HG03460 (cell line): ENCODE data around the gene TAS2R9.
"Not testable (repeated sequence)": the region's sequence is repeated elsewhere in the genome, so short reads cannot be mapped to it uniquely, and the experiment has no call there.

Source experiments
- ATAC-seq: cut with Tn5 transposase; IDR thresholded peaks from one replicate; pipeline ENCODE4 v1.9.1; 2021; ENCODE audit not compliant: unreplicated experiment

Gene TAS2R9, protein sequence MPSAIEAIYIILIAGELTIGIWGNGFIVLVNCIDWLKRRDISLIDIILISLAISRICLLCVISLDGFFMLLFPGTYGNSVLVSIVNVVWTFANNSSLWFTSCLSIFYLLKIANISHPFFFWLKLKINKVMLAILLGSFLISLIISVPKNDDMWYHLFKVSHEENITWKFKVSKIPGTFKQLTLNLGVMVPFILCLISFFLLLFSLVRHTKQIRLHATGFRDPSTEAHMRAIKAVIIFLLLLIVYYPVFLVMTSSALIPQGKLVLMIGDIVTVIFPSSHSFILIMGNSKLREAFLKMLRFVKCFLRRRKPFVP

GRCh38 chr12:10810068-10810467 is at the start of gene TAS2R9:
TAS2R9 (minus strand) TSS chr12:10810168; CDS start chr12:10810075, 93 bp downstream.
- ATAC-seq: no peak

GRCh38 chr12:10855807-10856206 is 45.8 kb upstream of the TAS2R9 start:
- ATAC-seq: no peak

GRCh38 chr12:10853776-10854175 is 43.8 kb upstream of the TAS2R9 start:
- ATAC-seq: no peak

GRCh38 chr12:10851243-10851858 is 41.4 kb upstream of the TAS2R9 start:
- no peak for ATAC-seq

GRCh38 chr12:10849425-10849878 is 39.5 kb upstream of the TAS2R9 start, which contains the start of gene PRR4:
PRR4 (minus strand) TSS chr12:10849475; CDS start chr12:10849437, 38 bp downstream.
- no peak for ATAC-seq

- ATAC-seq: no peak
These were observed 37.8 kb upstream of the TAS2R9 start for GRCh38 chr12:10847744-10848143.

DNA sequence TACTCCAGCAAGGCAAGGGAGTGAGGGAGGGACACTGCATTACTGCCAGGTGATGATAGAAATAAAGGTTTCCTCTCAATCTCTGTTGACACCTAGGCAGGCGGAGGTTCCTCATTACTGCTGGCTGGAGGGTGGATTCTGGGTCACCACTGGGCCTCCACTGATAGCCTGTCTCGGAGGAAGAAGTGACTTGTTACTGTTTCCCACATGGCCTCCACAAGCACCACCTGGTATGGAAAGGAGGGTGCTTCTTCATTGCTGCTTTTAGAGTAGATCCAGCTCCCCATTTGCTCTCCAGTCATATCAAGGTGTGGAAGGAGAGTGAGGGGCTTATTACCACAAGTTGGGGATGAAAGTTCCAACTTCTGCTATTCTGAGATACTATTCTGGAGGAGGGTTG is 32.9 kb upstream of the TAS2R9 start:
- no peak for ATAC-seq

GRCh38 chr12:10838461-10838860 is 28.5 kb upstream of the TAS2R9 start:
- ATAC-seq: no peak

- no peak for ATAC-seq
These were observed 20.0 kb upstream of the TAS2R9 start for GRCh38 chr12:10829994-10830393.

- no peak for ATAC-seq
These were observed 16.3 kb upstream of the TAS2R9 start, which contains the start of gene TAS2R10 for GRCh38 chr12:10826258-10826657. TAS2R10 (minus strand) TSS chr12:10826358; CDS start chr12:10826269, 89 bp downstream.

- no peak for ATAC-seq
These were observed 15.0 kb upstream of the TAS2R9 start for GRCh38 chr12:10824957-10825356.

- ATAC-seq: no peak
These were observed 2.0 kb upstream of the TAS2R9 start for GRCh38 chr12:10811883-10812536.

GRCh38 chr12:10807186-10807585 is 2.8 kb downstream of the TAS2R9 start, which contains the start of gene TAS2R8:
TAS2R8 (minus strand) TSS chr12:10807286; CDS start chr12:10806980, 306 bp downstream.
- ATAC-seq: no peak

- no peak for ATAC-seq
These were observed 7.4 kb downstream of the TAS2R9 start, which contains the start of gene TAS2R7 for GRCh38 chr12:10802587-10802986. TAS2R7 (minus strand) TSS chr12:10802627; CDS start chr12:10802570, 57 bp downstream.

DNA sequence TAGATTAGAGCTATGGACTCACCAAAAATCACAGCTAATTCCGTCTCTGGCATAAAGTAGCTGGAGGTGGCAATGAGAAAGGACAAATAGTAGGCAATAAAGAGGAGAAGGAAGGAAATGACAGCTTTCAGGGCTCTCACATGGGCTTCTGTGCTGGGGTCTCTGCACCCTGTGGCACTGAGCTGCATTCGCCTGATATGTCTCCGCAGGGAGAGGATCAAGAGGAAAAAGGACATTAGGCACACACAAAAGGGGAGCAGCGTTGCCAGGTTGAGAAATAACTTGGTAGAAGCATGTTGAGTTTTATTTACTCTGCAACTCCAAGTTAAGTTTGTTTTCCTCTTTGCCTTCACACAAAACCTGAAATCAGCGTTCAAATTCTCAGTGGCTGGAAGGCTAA is 8.2 kb downstream of the TAS2R9 start:
- ATAC-seq: no peak

GRCh38 chr12:10794222-10794621 is 15.7 kb downstream of the TAS2R9 start:
- ATAC-seq: no peak

- ATAC-seq: not testable (repeated sequence)
These were observed 18.2 kb downstream of the TAS2R9 start for GRCh38 chr12:10791769-10792168.

GRCh38 chr12:10783252-10783651 is 26.7 kb downstream of the TAS2R9 start:
- no peak for ATAC-seq

- no peak for ATAC-seq
These were observed 30.9 kb downstream of the TAS2R9 start for GRCh38 chr12:10779103-10779502.

- ATAC-seq: no peak
These were observed 38.7 kb downstream of the TAS2R9 start for GRCh38 chr12:10771132-10771733.

DNA sequence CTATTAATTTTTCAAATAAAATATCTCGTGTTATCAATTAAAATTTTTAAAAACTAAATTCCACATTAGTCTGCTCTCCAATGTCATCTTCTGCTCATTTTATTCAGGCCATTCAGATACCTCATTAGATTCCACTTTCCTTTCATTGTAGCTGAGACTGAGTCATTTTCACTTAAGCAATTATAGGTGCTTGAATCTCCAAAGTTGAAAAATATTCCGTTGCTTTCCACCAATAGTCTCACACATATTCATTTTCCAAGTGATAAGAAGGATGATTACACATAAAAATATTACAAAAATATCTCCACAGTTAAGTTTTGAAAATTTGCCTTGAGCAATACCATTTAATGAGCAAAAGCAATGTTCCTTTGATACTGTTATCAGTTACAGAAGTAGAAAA is 50.3 kb downstream of the TAS2R9 start:
- ATAC-seq: no peak
